Stimulated activated CD8-positive, alpha-beta memory T cell treated with anti-CD3 and anti-CD28 coated beads, Interleukin-15, amount 100 ng/mL, for 24 hours (primary cell): ENCODE results near the gene NNAT.
"Not testable (repeated sequence)": the region's sequence is repeated elsewhere in the genome, so short reads cannot be mapped to it uniquely, and the experiment has no call there.

ENCODE experiments used
- DNase-seq: peaks from one replicate; pipeline ENCODE4 v3.0.0-alpha.2; 2020; ENCODE audit warnings: low read depth

Gene NNAT

DNA sequence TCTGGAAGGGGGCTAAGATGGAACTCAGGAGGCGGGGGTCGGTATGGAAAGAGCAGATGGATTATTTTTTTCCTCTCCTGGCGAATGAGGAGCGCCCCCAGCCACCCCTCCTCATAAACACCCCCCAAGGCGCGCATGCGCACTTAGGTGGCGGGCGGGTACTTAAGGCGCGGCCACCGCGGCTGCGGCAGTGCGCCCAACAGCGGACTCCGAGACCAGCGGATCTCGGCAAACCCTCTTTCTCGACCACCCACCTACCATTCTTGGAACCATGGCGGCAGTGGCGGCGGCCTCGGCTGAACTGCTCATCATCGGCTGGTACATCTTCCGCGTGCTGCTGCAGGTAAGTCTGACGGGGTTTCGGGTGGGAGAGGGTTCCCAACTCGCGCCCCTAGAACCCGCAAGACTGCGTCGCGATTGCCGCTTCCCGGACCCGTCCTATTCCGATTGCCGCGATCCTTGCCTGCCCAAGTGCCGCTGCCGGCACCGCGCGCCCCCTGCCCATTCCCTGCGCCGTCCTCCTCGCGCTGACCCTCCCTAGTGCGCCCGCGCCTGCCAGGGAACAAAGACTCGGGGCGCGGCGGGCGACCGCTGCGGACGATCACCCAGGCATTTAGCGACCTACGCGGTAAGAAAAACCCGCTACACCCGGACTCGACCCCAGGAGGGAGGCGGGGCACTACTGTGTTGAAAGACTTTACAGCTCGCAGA is at the start of gene NNAT:
NNAT (plus strand) TSS at position 190 of the 711 bp plus-strand sequence; CDS start at position 272, 82 bp downstream.
- no peak for DNase-seq

DNA sequence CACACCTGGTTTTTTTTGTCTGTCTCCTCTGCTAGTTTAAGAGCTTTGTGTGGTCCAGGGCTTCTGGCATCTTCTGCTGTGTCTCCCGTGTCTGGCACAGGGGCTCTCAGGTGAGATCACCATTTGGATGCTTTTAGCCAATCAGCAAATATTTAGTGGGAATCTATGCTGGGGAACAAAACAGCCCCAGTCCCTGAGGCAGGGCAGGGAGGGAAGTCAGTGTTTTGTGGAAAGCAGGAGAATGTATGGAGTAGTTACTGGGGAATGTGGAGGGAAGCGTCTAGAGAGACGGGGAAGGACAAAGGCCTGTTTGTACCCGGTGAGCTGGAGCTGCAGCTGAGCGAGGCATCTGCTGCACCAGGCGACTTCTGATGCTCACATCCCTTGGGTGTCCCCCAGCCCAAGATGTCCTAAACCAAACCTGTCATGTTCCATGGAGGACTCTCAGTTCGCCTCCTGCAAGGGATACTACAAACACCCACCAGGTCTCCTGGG is 49.3 kb upstream of the NNAT start:
- DNase-seq, result no peak

- DNase-seq, result not testable (repeated sequence)
Measured at GRCh38 chr20:37472435-37472834, 48.6 kb upstream of the NNAT start.

DNA sequence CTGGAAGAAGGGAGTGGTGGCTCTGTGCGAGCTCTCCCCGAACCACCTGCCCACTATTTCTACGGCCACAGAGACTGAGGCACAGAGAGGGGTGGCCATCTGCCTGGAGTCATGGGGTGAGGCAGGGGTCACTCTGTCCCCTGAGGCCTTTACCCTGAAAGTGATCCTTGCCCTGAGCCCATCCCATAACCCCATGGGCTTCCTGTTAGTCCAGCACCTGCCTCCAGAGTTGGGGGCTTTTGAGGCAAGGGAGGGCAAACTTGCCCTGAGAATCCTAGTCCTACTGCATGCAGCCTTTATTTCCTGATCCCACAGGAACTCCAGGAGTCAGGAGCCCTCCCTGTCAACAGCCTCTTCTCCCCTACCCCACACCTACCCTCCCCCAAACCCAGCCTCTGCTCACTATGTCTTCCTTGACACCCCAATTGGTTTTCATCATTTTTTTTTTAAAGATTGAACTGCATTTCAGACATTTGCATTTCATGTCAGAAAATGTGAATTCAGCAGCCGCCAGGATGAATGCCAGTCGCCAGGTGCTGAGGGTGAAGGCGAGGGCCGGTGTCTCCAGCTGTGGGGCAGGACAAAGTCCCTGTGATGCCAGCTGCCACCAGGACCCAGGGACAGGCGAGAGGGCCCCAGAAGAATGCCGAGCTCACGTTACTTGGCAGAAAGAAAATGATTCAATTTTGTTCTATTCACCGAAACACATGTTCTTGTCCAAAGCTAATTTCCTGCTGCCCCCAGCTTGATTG is 47.6 kb upstream of the NNAT start:
- no peak for DNase-seq

GRCh38 chr20:37474386-37474785 is 46.7 kb upstream of the NNAT start:
- DNase-seq, result no peak

DNA sequence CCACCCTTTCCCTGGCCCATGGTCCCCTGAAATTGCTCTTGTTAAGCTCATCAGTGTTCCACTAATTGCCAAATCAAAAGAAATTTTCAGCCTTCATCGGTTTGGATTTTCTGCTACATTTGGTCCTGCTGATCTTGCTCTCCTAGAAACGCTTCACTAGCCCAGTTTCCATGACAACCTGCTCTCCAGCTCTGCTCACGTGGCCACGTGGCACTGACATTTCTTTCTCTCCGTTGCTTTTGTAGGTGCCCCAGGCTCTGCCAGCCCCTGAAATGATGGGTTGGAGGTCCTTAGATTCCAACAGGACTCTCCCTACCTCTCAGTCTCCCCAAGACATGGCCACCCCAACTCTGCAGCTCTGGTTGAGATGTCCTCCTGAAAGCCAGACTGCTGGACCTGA is 45.8 kb upstream of the NNAT start:
- no peak for DNase-seq

DNA sequence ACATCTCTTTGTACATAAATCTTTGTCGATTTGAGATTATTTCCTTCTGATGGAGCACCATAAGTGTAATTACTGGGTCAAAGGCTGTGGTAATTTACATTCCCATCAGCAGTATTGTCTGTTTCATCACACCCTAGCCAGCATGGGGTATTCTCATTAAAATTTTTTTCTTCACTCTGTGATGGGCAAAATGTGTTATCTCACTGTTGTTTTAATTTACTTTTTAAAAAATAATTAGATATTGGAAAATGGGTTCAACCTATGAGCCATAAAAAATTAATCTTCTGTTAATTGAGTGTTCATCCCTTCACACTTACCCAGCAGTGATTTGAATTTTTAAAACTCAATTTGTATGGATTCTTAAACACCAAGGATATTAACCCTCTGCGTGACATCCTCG is 44.0 kb upstream of the NNAT start:
- DNase-seq, result no peak

DNA sequence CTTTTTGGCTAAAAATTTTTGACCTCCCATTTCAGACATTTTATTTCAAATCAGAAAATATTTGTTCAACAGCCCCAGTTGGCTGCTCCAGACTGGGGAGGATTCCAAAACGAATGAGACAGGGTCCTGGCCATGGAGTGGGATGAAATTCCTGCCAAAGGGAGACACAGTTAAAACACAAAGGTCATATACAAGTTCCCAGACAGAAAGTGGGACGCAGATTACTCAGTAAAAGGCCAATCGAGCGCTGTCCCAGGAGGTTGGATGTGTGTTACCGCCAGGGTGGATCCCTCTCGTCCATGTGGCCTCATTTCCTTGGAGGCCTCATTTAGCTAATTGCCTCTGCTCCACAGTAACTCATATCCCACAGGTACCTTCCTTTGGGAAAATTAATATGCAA is 41.8 kb upstream of the NNAT start:
- no peak for DNase-seq

DNA sequence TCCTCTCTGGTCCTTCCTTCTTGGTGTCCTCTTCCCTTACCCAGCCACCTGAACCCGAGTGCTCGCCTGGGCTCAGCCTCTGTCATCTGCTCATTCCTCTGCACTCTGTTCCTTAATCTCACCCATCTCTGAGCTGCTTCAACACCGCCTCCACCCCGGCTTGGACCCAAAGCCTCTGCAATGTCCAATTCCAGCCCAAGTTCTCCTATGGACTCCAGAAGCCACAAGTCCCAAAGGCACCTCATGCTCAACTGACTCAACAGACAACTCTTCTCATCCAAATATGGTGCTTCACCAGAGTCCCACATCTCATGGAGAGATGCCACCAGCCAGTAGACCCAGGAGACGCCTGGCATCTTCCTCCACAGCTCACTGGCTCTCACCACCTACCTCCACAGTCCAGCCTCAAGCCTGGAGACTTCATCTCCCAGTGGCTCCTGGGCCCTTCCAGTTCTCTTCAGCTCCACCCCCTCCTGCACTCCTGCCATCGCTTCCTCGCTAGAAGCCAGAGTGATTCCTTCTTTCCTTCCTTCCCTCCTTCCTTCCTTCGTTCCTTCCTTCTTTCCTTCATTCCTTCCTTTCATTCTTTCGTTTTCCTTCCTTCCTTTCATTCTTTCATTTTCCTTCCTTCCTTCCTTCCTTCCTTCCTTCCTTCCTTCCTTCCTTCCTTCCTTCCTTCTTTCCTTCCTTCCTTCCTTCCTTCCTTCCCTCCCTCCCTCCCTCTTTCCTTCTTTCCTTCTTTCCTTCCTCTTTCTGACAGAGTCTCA is 40.9 kb upstream of the NNAT start:
- DNase-seq, result no peak

GRCh38 chr20:37480919-37481318 is 40.1 kb upstream of the NNAT start:
- no peak for DNase-seq

GRCh38 chr20:37481610-37482009 is 39.4 kb upstream of the NNAT start:
- DNase-seq, result no peak

GRCh38 chr20:37484331-37484730 is 36.7 kb upstream of the NNAT start:
- DNase-seq, result no peak

GRCh38 chr20:37486209-37486608 is 34.8 kb upstream of the NNAT start:
- not testable (repeated sequence) for DNase-seq

DNA sequence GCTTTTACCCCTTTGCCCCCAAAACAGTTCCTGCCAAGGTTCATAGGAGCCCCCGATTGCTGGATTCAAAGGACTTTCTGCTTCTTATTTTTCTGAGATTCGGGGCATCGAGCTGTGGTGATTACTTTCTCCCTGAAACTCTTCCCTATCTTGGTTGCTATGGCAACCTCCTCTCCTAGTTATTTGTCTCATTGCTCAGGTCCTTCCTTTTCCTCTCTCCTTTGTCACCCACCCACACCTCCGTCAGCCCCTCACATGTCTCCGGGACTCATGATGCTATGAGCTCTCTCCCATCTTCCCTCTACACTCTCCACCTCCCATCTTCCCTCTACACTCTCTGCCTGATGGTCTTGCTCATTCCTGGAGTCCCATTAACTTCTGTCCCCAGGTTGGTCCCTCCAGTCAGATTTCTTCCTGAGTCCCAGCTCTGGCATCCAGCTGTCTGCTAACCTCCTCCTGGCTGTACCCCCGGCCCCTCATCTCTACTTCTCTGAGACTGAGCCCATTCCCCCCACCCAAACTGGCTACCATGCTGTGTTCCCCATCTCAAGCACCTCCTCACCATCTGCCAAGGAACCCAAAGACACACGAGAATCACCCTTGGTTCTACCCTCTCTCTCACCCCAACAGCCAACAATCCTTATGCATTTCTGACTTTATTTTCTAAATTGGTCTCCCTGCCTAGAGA is 30.2 kb upstream of the NNAT start:
- DNase-seq, result no peak

DNA sequence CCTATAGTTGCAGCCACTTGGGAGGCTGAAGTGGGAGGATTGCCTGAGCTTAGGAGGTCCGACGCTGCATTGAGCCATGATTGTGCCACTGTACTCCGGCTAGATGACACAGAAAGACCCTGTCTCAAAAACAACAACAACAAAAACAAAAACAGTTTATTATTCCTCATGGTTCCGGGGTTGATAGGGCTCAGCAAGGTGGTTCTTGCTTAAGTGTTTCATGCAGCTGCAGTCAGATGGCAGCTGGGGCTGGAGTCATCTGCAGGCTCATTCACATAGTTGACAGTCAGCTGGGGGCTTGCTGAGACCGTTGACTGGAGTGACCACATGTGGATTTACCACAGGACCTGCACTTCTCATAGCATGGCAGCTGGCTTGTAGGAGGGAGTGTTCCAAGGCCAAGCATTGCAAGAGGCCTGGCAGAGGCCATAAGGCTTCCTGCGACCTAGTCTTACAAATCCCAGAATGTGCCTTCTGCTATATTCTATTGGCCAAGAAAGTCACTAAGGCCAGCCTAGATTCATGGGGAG is 28.9 kb upstream of the NNAT start:
- DNase-seq, result no peak

DNA sequence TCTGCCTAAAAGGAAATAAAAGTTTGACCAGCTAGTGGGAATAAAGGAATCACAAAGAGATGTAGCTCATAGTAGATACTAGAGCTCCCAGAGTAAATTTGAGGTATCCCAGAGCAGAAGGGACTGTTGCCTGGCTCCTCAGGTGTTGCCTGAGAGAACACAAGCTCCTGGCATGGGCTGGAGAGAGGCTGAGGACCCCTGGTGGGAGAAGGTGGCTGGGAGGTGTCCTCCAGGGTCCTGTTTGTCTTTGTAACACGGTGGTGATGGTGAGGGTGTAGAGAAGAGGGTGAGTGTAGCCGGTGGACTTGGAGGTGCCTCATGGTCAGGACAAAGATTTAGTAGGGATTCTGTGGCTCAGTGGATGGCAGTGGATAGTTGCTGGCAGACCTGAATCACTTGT is 28.1 kb upstream of the NNAT start:
- DNase-seq, result no peak

DNA sequence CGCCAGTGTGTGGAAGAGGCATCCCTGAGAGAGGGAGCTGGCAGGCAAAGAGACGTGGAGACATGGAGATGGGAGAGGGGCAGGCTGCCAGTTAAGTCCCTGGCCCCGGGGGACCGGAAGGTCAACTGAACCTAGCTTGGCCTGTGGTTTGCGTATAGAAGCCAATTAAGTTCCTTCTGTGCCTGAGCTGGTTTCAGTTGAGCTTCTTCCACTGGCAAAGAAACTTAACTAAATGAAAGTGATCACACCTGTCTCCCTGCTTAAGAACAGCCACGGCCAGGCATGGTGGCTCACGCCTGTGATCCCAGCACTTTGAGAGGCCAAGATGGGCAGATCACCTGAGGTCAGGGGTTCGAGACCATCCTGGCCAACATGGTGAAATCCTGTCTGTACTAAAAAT is 26.7 kb upstream of the NNAT start:
- DNase-seq, result no peak

GRCh38 chr20:37494796-37495195 is 26.3 kb upstream of the NNAT start:
- DNase-seq, result no peak

- no peak for DNase-seq
Measured at GRCh38 chr20:37498066-37498665, 22.9 kb upstream of the NNAT start.

DNA sequence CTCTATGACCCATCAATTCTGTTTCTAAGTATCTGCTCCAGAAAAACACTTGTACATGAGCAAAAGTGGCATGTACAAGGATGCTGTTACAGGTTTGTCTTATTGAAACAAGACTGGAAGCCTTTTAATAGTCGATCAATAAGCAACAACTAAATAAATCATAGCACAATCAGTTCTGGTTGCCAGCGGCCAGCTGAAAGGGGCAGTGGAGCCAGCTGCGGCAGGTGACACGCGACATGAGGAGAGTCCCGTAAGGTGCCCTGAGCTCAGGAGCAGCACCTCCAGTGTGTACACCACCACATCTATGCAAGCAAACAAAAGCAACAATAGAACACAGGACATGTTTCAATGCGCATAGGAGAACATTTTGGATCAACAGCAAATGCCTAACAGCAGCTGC is 20.7 kb upstream of the NNAT start:
- no peak for DNase-seq

DNA sequence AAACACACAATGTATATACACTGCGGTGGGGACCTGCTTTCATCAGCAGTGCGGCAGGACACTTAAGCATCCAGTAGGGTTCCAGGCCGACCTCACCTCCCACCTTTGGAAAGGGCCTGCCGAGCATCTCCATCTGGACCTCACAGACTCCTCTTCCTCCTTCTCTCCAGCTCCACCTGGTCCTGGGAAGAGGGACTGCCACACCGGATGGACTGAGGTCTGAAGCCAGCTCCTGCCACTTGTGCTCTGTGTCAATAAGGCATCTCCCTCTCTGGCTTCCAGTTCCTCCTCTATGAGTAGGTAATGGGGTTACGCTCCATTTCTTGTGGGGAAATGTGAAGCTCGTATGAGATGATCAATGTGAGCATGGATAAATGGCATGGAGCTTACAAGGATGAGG is 19.1 kb upstream of the NNAT start:
- DNase-seq, result no peak

- no peak for DNase-seq
Measured at GRCh38 chr20:37502654-37503053, 18.4 kb upstream of the NNAT start.
